Neural crest cell (in vitro differentiated cells): ENCODE measurements around the gene PDE7B. TPM values are rescaled to one million over a fixed set of nuclear protein-coding genes. Genes with fewer than 3 reads are reported as not detected.

Source experiments
- DNase-seq: peaks from one replicate; pipeline ENCODE4 v3.0.0; 2021; ENCODE audit warnings: low read depth, mixed read lengths, low spot score
- H3K27ac Mint-ChIP-seq: one replicate; pipeline ENCODE4 v1.8.0; 2021; ENCODE audit warnings: mild to moderate bottlenecking, mixed read lengths; ENCODE audit not compliant: unreplicated experiment
- H3K27me3 Mint-ChIP-seq: 2 replicates; pipeline ENCODE4 v1.8.0; 2021; ENCODE audit warnings: low read depth, mild to moderate bottlenecking, mixed read lengths
- H3K36me3 Mint-ChIP-seq: 2 replicates; pipeline ENCODE4 v1.8.0; 2021; ENCODE audit warnings: low read depth, mild to moderate bottlenecking, mixed read lengths
- H3K4me1 Mint-ChIP-seq: 2 replicates; pipeline ENCODE4 v1.8.0; 2021; ENCODE audit warnings: mixed read lengths
- H3K4me3 Mint-ChIP-seq: one replicate; pipeline ENCODE4 v1.8.0; 2021; ENCODE audit warnings: mild to moderate bottlenecking, mixed read lengths
- H3K9me3 Mint-ChIP-seq: 2 replicates; pipeline ENCODE4 v1.8.0; 2021; ENCODE audit warnings: mixed read lengths
- CTCF ChIP-seq: fragments of 200-600 bp; sonication (generic); conservative IDR thresholded peaks from 2 replicates; pipeline ENCODE4 v1.5.0; 2021; ENCODE audit warnings: antibody characterized with exemption, mild to moderate bottlenecking
- total RNA-seq: library from RNA; stranded (reverse); gene quantifications from 2 replicates; pipeline ENCODE4 v1.2.1, GENCODE V29; 2021

Gene PDE7B
- total RNA-seq, 1 donor from 2014 or later = 0.58 TPM

- Mint-ChIP-seq H3K36me3 (peaks cover 2% of the 10 kb centered on the region), H3K27me3 (no peaks in the 10 kb centered on the region), H3K4me3 (no peak overlapping the region), H3K9me3 (peaks cover 13% of the 10 kb centered on the region), H3K4me1 (peaks cover 6% of the 10 kb centered on the region), H3K27ac (no peak overlapping the region)
- no peak for DNase-seq
- TF ChIP-seq CTCF = no peak
Observed at GRCh38 chr6:136226674-136227377, 375.3 kb downstream of the PDE7B start.

- no peak overlapping the region for H3K27ac Mint-ChIP-seq
- peaks cover 5% of the 10 kb centered on the region for H3K9me3 Mint-ChIP-seq
- H3K4me1 Mint-ChIP-seq = peaks cover 6% of the 10 kb centered on the region
- peaks cover 2% of the 10 kb centered on the region for H3K36me3 Mint-ChIP-seq
- no peak for TF ChIP-seq CTCF
- H3K27me3 Mint-ChIP-seq = no peaks in the 10 kb centered on the region
- no peak for DNase-seq
- H3K4me3 Mint-ChIP-seq = no peak overlapping the region
Observed at GRCh38 chr6:136228814-136229213, 377.3 kb downstream of the PDE7B start.

- H3K9me3 Mint-ChIP-seq = peaks cover 5% of the 10 kb centered on the region
- H3K4me3 Mint-ChIP-seq = no peak overlapping the region
- no peak for DNase-seq
- no peaks in the 10 kb centered on the region for H3K27me3 Mint-ChIP-seq
- no peak for TF ChIP-seq CTCF
- H3K4me1 Mint-ChIP-seq = peaks cover 6% of the 10 kb centered on the region
- peaks cover 5% of the 10 kb centered on the region for H3K36me3 Mint-ChIP-seq
- no peak overlapping the region for H3K27ac Mint-ChIP-seq
Observed at GRCh38 chr6:136230219-136230853, 378.8 kb downstream of the PDE7B start.

GRCh38 chr6:136232701-136233100, 381.2 kb downstream of the PDE7B start:
- TF ChIP-seq CTCF = no peak
- no peak for DNase-seq
- Mint-ChIP-seq H3K27me3 (no peaks in the 10 kb centered on the region), H3K4me1 (no peaks in the 10 kb centered on the region), H3K4me3 (no peak overlapping the region), H3K36me3 (peaks cover 5% of the 10 kb centered on the region), H3K27ac (no peak overlapping the region), H3K9me3 (no peaks in the 10 kb centered on the region)

GRCh38 chr6:136235233-136235564, 383.7 kb downstream of the PDE7B start:
- no peak for TF ChIP-seq CTCF
- H3K4me1 Mint-ChIP-seq = no peaks in the 10 kb centered on the region
- no peaks in the 10 kb centered on the region for H3K27me3 Mint-ChIP-seq
- H3K9me3 Mint-ChIP-seq = no peaks in the 10 kb centered on the region
- peaks cover 5% of the 10 kb centered on the region for H3K36me3 Mint-ChIP-seq
- H3K27ac Mint-ChIP-seq = no peak overlapping the region
- DNase-seq = no peak
- no peak overlapping the region for H3K4me3 Mint-ChIP-seq
